ENCODE results near the gene CD1D.

GRCh38 chr1:158161446-158161845 lies 19.2 kb upstream of the CD1D start:
- no peak for TF ChIP-seq YY1 (IDR thresholded peaks at IDR 0.05)
- TF ChIP-seq, protein P1, sequence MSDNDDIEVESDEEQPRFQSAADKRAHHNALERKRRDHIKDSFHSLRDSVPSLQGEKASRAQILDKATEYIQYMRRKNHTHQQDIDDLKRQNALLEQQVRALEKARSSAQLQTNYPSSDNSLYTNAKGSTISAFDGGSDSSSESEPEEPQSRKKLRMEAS (IDR thresholded peaks at IDR 0.05): no peak
- TF ChIP-seq TAF1 (conservative IDR thresholded peaks at IDR 0.05): no peak
- TF ChIP-seq, protein P2, sequence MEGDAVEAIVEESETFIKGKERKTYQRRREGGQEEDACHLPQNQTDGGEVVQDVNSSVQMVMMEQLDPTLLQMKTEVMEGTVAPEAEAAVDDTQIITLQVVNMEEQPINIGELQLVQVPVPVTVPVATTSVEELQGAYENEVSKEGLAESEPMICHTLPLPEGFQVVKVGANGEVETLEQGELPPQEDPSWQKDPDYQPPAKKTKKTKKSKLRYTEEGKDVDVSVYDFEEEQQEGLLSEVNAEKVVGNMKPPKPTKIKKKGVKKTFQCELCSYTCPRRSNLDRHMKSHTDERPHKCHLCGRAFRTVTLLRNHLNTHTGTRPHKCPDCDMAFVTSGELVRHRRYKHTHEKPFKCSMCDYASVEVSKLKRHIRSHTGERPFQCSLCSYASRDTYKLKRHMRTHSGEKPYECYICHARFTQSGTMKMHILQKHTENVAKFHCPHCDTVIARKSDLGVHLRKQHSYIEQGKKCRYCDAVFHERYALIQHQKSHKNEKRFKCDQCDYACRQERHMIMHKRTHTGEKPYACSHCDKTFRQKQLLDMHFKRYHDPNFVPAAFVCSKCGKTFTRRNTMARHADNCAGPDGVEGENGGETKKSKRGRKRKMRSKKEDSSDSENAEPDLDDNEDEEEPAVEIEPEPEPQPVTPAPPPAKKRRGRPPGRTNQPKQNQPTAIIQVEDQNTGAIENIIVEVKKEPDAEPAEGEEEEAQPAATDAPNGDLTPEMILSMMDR (IDR thresholded peaks at IDR 0.05; ENCODE audit: low read depth, low read length, missing input control): no peak
- TF ChIP-seq, protein P3, sequence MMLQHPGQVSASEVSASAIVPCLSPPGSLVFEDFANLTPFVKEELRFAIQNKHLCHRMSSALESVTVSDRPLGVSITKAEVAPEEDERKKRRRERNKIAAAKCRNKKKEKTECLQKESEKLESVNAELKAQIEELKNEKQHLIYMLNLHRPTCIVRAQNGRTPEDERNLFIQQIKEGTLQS (IDR thresholded peaks at IDR 0.05): no peak
- TF ChIP-seq, protein P4, sequence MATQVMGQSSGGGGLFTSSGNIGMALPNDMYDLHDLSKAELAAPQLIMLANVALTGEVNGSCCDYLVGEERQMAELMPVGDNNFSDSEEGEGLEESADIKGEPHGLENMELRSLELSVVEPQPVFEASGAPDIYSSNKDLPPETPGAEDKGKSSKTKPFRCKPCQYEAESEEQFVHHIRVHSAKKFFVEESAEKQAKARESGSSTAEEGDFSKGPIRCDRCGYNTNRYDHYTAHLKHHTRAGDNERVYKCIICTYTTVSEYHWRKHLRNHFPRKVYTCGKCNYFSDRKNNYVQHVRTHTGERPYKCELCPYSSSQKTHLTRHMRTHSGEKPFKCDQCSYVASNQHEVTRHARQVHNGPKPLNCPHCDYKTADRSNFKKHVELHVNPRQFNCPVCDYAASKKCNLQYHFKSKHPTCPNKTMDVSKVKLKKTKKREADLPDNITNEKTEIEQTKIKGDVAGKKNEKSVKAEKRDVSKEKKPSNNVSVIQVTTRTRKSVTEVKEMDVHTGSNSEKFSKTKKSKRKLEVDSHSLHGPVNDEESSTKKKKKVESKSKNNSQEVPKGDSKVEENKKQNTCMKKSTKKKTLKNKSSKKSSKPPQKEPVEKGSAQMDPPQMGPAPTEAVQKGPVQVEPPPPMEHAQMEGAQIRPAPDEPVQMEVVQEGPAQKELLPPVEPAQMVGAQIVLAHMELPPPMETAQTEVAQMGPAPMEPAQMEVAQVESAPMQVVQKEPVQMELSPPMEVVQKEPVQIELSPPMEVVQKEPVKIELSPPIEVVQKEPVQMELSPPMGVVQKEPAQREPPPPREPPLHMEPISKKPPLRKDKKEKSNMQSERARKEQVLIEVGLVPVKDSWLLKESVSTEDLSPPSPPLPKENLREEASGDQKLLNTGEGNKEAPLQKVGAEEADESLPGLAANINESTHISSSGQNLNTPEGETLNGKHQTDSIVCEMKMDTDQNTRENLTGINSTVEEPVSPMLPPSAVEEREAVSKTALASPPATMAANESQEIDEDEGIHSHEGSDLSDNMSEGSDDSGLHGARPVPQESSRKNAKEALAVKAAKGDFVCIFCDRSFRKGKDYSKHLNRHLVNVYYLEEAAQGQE (IDR thresholded peaks at IDR 0.05): no peak
- no peak for TF ChIP-seq EGR1 (IDR thresholded peaks at IDR 0.05; ENCODE audit: low read depth in 2 of 2)
- TF ChIP-seq HNF4A (conservative IDR thresholded peaks at IDR 0.05): no peak
- TF ChIP-seq SP1 (IDR thresholded peaks at IDR 0.05): no peak
- TF ChIP-seq JUND (IDR thresholded peaks at IDR 0.05): no peak
- TF ChIP-seq RXRA (IDR thresholded peaks at IDR 0.05): no peak
- TF ChIP-seq, protein P5, sequence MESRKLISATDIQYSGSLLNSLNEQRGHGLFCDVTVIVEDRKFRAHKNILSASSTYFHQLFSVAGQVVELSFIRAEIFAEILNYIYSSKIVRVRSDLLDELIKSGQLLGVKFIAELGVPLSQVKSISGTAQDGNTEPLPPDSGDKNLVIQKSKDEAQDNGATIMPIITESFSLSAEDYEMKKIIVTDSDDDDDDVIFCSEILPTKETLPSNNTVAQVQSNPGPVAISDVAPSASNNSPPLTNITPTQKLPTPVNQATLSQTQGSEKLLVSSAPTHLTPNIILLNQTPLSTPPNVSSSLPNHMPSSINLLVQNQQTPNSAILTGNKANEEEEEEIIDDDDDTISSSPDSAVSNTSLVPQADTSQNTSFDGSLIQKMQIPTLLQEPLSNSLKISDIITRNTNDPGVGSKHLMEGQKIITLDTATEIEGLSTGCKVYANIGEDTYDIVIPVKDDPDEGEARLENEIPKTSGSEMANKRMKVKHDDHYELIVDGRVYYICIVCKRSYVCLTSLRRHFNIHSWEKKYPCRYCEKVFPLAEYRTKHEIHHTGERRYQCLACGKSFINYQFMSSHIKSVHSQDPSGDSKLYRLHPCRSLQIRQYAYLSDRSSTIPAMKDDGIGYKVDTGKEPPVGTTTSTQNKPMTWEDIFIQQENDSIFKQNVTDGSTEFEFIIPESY (IDR thresholded peaks at IDR 0.05): no peak
- no peak for TF ChIP-seq GABPA (IDR thresholded peaks at IDR 0.05 in 1 of 2, conservative IDR thresholded peaks at IDR 0.05 in 1 of 2)
- TF ChIP-seq HNF4G (IDR thresholded peaks at IDR 0.05): no peak

Data from liver (tissue), 3 donors.